ENCODE results near the gene GAL3ST1. TPM values are rescaled to one million over a fixed set of nuclear protein-coding genes. Genes with fewer than 3 reads are reported as not detected.

GAL3ST1 gene
- total RNA-seq: not detected in 2 replicates

GRCh38 chr22:30574095-30574981 lies at the start of gene GAL3ST1:
GAL3ST1 (minus strand) TSS chr22:30574665; CDS start chr22:30557392, 17,273 bp downstream.

GRCh38 chr22:30606455-30607299 lies 32.2 kb upstream of the GAL3ST1 start, which contains the start of gene TCN2:
TCN2 (plus strand) TSS chr22:30607174; CDS start chr22:30607332, 158 bp downstream.

GRCh38 chr22:30591588-30592359 lies 17.3 kb upstream of the GAL3ST1 start, which contains the start of gene PES1:
PES1 (minus strand) TSS chr22:30591910; CDS start chr22:30591833, 77 bp downstream.

GRCh38 chr22:30546616-30547015 lies 27.8 kb downstream of the GAL3ST1 start, which contains the start of gene SEC14L6:
SEC14L6 (minus strand) TSS chr22:30546741; CDS start chr22:30546682, 59 bp downstream.

Other genes starting within 250 kb of the GAL3ST1 start
- 31.9 and 32.6 TPM in 2 replicates for gene TBC1D10A, start 247.7 kb downstream of the GAL3ST1 start, total RNA-seq
- gene SF3A1, start 217.8 kb downstream of the GAL3ST1 start, total RNA-seq: 32.5 and 47.7 TPM in 2 replicates
- gene CCDC157, start 217.7 kb downstream of the GAL3ST1 start, total RNA-seq: 2.4 and 2.9 TPM in 2 replicates
- gene RNF215, start 187.3 kb downstream of the GAL3ST1 start, total RNA-seq: 10.5 and 16.7 TPM in 2 replicates
- gene SEC14L2, start 177.6 kb downstream of the GAL3ST1 start, total RNA-seq: 28.9 and 61.4 TPM in 2 replicates
- gene MTFP1, start 148.9 kb downstream of the GAL3ST1 start, total RNA-seq: 61.4 and 66.2 TPM in 2 replicates
- gene SEC14L3, start 102.6 kb downstream of the GAL3ST1 start, total RNA-seq: not detected in 2 replicates
- gene SEC14L4, start 69.0 kb downstream of the GAL3ST1 start, total RNA-seq: not detected in 2 replicates
- not detected in 2 replicates for gene SEC14L6, start 27.9 kb downstream of the GAL3ST1 start, total RNA-seq
- 89.2 and 92.4 TPM in 2 replicates for gene PES1, start 17.2 kb upstream of the GAL3ST1 start, total RNA-seq
- gene TCN2, start 32.5 kb upstream of the GAL3ST1 start, total RNA-seq: 3.0 and 4.4 TPM in 2 replicates
- 9.7 and 10.2 TPM in 2 replicates for gene SLC35E4, start 61.1 kb upstream of the GAL3ST1 start, total RNA-seq
- 8.4 and 8.7 TPM in 2 replicates for gene DUSP18, start 93.2 kb upstream of the GAL3ST1 start, total RNA-seq
- 2.7 and 3.4 TPM in 2 replicates for gene OSBP2, start 120.2 kb upstream of the GAL3ST1 start, total RNA-seq